Measurements from ENCODE around the gene IL20RB.

IL20RB gene

DNA sequence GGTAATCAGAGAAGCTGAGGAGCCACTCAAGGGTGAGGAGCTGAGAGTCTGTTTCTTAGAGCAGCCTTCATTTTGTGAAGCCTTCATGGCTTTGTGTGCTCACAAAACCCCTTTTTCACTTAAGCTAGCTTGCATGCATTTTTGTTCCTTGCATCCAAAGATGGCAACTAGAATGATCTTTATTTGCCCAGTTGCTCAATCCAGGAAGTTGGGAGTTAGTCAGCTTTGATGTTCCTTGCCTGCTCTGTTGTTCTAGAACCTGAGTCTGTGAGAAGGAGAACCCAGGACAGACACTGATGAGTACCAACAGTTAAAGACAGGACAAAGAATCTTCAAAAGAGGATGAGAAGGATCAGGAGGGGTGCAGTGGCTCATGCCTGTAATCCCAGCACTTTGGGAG is 81.8 kb downstream of the IL20RB start:
- DNase-seq (ENCODE audit: low spot score) = no peak

DNA sequence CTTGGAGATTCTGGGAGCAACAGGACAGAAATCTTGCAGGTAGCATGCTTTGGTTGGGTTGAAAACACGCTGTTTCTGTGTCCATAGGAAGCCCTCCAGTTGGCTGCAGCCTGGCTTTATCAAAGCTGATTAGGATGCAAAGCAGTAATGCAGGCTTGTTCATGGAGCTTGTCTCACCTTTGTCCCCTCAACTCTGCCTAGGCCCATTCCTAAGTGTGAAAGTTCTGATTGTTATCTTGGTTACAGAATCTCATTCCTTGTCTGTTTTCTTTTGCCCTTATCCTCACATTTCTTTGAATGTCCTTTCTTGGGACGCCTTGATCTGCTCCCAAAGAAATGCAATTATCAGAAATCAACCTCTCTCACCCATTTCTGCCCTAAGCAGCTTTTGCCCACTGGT is 83.5 kb downstream of the IL20RB start:
- no peak for DNase-seq (ENCODE audit: low spot score)

DNA sequence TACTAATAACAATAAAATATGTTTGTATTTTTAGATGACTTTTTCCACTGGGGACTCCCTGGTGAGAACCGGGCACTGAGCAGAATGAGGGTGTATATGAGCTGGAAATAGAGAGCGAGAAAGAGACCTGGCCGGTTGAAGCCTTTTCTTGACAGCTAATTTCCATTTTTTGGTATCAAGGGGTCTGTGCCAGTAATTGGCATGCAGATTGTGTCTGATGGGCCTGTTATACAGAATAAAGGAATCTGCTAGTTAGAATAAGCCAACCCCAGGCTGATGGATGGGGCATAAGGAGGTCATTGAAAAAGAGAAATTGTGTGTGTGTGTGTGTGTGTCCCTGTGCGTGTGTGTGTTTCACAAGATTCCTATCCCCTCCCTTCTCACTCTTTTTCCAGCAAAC is 83.9 kb downstream of the IL20RB start:
- no peak for DNase-seq (ENCODE audit: low spot score)

DNA sequence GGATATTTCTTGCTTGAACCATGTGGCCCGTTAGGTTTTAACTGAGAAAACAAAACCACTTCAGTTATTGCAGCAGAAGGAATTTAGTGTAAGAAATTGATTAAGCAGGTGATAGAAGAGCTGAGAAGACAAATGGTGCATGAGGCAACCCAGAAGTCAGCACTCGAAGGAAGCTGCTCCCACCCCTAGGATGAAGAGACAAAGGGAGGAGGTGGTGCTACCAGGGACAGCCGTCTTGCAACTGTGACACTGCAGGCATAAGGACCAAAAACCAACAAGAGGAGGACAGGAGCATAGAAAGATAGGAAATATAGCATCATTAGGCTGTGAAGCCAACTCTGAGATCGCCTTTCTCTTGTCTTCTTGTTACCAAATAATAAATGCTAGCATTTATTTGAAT is 89.0 kb downstream of the IL20RB start:
- DNase-seq (ENCODE audit: low spot score) = no peak

DNA sequence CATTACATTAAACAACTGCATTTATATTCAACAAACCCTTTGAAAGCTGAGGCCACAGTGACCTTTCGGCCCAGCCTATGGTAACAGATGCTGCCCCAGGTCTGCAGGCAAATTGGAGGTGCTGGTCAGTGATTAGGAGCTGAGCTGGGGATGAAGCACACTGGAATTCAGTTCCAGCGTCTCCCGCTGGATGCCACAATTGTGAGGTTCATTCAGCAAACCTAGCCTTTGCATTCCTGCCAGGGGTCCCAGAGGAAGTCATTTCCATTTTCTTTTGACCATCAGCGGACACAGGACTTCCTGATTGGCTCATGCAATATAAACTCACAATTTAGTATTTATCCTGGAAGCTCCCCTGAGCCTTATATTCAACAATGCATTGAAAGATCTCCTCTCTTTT is 89.5 kb downstream of the IL20RB start:
- no peak for DNase-seq (ENCODE audit: low spot score)

DNA sequence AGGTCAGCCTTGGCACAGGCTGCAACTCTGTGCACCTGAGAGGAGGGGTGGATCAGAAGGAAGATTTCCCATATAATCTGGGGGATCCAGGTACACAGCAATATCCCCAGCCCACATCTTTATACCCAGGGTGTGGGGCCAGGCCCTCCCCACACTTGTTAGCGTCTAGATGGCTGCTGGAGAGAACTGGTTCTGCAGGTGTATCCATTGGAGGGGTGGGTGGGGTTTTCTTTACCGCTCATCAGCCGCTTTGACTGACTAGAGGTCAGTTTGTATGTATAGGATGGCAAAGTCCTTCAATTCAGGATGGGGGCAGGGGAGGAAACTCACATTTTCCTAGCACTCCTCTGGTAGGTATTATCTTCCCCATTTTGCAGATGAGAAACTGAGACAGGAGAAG is 92.5 kb downstream of the IL20RB start:
- DNase-seq (ENCODE audit: low spot score) = no peak

DNA sequence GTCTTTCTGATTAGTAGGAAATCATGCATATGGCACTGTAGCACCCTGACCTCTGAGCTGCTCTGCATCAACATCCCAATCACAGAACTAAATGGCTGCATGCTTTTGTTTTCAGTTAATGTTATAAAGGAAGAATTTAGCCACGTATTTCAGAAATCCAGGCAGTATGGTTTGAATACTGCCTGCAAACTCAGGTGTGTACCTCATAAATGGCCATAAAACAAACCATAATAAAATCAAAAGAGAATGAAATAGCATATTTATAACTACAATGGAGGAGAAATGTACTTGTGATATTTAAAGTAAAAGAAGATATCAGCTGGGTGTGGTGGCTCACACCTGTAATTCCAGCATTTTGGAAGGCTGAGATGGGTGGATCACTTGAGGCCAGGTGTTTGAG is 94.5 kb downstream of the IL20RB start:
- DNase-seq (ENCODE audit: low spot score) = no peak
